Glutamatergic neuron (in vitro differentiated cells): ENCODE measurements around the gene FAF2. TPM values are rescaled to one million over a fixed set of nuclear protein-coding genes. Genes with fewer than 3 reads are reported as not detected.

Experiments
- DNase-seq: peaks from one replicate; pipeline ENCODE4 v3.0.0; 2022
- H3K27ac Mint-ChIP-seq: one replicate; pipeline ENCODE4 v1.8.0; 2020; ENCODE audit warnings: mild to moderate bottlenecking, mixed read lengths, inconsistent platforms; ENCODE audit not compliant: unreplicated experiment
- H3K27me3 Mint-ChIP-seq: one replicate; pipeline ENCODE4 v1.8.0; 2020; ENCODE audit warnings: mild to moderate bottlenecking, moderate library complexity, mixed read lengths, inconsistent platforms; ENCODE audit not compliant: unreplicated experiment
- H3K36me3 Mint-ChIP-seq: one replicate; pipeline ENCODE4 v1.8.0; 2020; ENCODE audit warnings: mild to moderate bottlenecking, mixed read lengths, inconsistent platforms; ENCODE audit not compliant: unreplicated experiment
- H3K4me1 Mint-ChIP-seq: one replicate; pipeline ENCODE4 v1.8.0; 2020; ENCODE audit warnings: mild to moderate bottlenecking, low read depth, mixed read lengths, inconsistent platforms; ENCODE audit not compliant: unreplicated experiment
- H3K4me3 Mint-ChIP-seq: one replicate; pipeline ENCODE4 v1.8.0; 2020; ENCODE audit warnings: mild to moderate bottlenecking, mixed read lengths, inconsistent platforms; ENCODE audit not compliant: unreplicated experiment
- H3K9me3 Mint-ChIP-seq: one replicate; pipeline ENCODE4 v1.8.0; 2020; ENCODE audit warnings: mild to moderate bottlenecking, moderate library complexity, mixed read lengths, inconsistent platforms; ENCODE audit not compliant: unreplicated experiment
- total RNA-seq: library from RNA; stranded (reverse); fragmentation: NEBNext Ultra II Directional; extraction: Animal tissue kit (Norgen Biotek cat#: 25700); gene quantifications from one replicate; pipeline ENCODE4 v1.2.1, GENCODE V29; 2021; ENCODE audit not compliant: unreplicated experiment
- TF ChIP-seq, protein P1 (sequence below): fragments of 200-600 bp; sonication (generic); IDR thresholded peaks from one replicate; pipeline ENCODE4 v1.5.0; 2021; ENCODE audit not compliant: partially characterized antibody, unreplicated experiment

The FAF2 gene
- total RNA-seq, 1 donor from 2014 or later: 52.9 TPM

DNA sequence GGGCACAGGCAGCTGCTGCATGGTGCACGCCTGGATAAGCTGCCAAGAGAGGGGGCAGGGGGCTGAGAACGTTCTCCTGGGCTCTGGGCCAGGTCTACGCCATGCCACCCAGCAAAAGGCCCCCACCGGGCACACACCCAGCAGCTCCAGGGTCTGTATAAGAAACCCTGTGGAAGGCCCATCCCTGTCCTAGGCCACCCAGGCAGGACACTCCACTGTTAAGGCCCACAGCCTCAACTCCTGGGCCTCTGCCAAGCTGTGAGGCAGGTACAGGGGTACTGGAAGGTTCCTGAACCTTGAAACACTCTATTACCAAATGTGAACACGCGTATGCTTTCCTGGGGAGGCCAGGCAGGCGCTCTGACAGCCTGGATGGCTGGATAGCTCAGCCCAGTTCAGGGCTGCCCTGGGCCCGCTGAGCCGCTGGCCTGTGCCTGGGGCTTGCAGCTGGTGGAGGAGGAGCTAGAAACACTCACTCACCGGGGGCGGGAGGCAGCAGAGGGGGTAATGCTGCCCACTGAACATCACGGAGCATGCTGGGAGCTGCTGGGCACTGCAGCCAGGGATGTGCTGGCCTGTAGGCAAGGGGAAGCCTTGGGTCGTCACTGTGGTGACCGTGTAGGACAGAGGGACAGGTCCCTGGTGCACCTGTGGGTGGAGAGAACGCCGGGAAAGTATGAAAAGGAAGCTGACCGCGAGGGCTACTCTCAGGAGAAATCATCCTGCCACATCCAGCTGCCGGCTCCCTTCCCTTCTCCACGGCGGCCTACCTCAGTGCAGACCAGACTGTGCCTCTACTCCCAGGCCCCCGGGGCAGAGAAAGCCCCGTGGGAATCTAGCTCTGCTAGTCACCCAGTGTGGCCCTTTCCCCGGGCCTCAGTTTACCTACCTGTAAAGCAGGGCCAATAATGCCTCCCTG, 83.1 kb downstream of the FAF2 start:
- H3K27me3 Mint-ChIP-seq: peaks cover 8% of the 10 kb centered on the region
- no peak overlapping the region for H3K27ac Mint-ChIP-seq
- peaks cover 17% of the 10 kb centered on the region for H3K4me1 Mint-ChIP-seq
- TF ChIP-seq, protein P1, sequence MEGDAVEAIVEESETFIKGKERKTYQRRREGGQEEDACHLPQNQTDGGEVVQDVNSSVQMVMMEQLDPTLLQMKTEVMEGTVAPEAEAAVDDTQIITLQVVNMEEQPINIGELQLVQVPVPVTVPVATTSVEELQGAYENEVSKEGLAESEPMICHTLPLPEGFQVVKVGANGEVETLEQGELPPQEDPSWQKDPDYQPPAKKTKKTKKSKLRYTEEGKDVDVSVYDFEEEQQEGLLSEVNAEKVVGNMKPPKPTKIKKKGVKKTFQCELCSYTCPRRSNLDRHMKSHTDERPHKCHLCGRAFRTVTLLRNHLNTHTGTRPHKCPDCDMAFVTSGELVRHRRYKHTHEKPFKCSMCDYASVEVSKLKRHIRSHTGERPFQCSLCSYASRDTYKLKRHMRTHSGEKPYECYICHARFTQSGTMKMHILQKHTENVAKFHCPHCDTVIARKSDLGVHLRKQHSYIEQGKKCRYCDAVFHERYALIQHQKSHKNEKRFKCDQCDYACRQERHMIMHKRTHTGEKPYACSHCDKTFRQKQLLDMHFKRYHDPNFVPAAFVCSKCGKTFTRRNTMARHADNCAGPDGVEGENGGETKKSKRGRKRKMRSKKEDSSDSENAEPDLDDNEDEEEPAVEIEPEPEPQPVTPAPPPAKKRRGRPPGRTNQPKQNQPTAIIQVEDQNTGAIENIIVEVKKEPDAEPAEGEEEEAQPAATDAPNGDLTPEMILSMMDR: no peak
- DNase-seq: peak; percentile 50
- peaks cover 9% of the 10 kb centered on the region for H3K9me3 Mint-ChIP-seq
- H3K36me3 Mint-ChIP-seq: no peaks in the 10 kb centered on the region
- H3K4me3 Mint-ChIP-seq: no peak overlapping the region

DNA sequence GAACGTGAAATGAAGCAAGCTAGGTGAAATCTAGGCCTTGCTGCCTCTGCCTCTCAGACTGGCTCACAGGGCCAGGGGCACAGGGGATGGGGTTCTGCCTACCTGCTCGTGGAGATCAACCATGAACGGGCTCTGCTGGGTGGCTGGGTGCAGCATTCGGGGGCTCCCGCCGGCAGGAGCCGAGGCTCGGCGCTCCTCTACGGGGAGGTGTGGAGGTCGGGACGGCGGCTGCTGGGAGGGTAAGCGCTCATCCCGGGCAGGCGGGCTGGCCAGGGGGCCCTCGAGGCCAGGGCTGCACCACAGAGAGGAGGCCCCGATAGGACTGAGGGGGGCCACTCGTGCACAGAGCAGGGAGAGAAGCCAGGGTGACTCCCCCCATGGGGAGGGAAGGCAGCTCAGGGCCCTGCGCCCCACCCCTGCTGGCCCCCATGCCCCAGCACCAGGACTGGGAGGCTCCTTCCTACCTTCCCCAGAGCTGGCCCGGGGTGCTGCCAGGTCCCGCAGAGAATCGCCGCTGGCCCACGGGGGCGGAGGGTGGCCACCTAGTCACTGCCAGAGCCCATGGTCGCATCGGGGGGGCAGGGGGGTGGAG, 83.8 kb downstream of the FAF2 start:
- Mint-ChIP-seq H3K4me3 (no peak overlapping the region), H3K4me1 (peaks cover 17% of the 10 kb centered on the region), H3K27ac (no peak overlapping the region), H3K27me3 (peaks cover 8% of the 10 kb centered on the region), H3K9me3 (peaks cover 9% of the 10 kb centered on the region), H3K36me3 (no peaks in the 10 kb centered on the region)
- DNase-seq: no peak
- TF ChIP-seq, protein P1: no peak

DNA sequence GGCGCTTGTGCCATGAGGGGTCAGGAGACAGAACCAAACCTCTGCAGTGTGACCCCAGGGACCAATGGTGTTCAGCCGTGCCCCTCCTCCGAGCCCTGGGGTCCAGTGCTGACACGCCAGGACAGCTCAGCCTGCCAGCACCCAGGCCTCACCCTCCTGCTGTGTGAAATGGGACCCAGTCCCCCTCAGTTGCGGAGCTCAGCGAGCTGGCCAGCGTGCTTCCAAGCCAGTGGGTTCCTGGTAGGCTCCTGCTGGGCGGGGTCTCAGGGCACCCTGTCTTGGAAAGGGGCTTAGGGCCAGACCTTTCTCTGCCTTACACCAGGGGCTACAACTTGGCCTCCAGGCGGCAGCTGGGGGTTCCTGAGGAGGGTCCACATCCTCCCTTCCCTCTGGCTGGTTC, 84.6 kb downstream of the FAF2 start:
- Mint-ChIP-seq H3K27me3 (peaks cover 14% of the 10 kb centered on the region), H3K4me1 (peaks cover 17% of the 10 kb centered on the region), H3K27ac (no peak overlapping the region), H3K36me3 (no peaks in the 10 kb centered on the region), H3K9me3 (peaks cover 14% of the 10 kb centered on the region), H3K4me3 (no peak overlapping the region)
- no peak for DNase-seq
- TF ChIP-seq, protein P1: no peak

DNA sequence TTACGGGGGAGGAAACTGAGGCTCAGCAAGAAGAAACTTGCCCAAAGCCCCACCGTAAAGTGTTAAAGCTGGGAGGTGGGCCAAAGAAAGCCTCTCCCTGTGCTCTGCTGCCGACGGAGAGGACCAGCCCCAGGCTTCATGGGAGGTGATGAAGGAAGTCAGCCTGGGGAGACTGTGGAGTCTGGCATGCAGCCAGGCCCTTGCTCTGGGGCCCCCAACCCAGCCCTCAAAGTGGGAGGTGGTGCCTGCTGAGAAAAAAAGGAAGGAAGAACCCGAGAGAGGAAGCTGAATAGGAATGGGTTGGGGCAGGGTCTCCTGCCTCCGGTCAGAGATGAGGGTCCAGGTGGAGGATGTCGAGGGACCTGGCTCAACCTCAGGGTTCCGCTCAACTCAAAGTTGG, 85.2 kb downstream of the FAF2 start:
- TF ChIP-seq, protein P1: no peak
- Mint-ChIP-seq H3K27ac (peak overlapping the region; percentile 17), H3K27me3 (peaks cover 19% of the 10 kb centered on the region), H3K4me3 (peak overlapping the region; percentile 95), H3K4me1 (peaks cover 14% of the 10 kb centered on the region), H3K9me3 (peaks cover 17% of the 10 kb centered on the region), H3K36me3 (no peaks in the 10 kb centered on the region)
- no peak for DNase-seq
